GM19452 (cell line): ENCODE data around the gene MTMR6.

ENCODE experiments used
- ATAC-seq: cut with Tn5 transposase; IDR thresholded peaks from one replicate; pipeline ENCODE4 v1.9.1; 2021; ENCODE audit not compliant: unreplicated experiment

The MTMR6 gene

GRCh38 chr13:25281193-25281934, 5.9 kb downstream of the MTMR6 start:
- peak; percentile 57 for ATAC-seq

DNA sequence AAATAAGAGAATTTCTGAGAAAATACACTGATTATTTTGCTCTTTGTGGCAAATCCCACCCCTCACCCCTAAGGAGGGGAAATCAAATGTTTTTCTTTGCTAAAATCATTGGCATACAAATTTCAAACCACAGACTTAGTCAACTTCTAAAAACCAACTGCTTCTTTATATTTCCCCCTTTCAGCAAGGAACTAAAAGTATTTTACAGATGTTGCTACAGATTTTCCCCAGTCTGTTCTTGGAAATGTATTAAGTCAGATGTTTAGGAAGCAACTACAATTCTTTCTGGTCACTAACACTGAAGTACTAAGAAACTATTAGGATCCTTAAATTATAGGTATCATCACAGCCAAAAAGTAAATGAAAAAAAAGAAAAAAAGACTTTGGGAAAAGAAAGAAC, 6.9 kb downstream of the MTMR6 start:
- no peak for ATAC-seq

GRCh38 chr13:25276748-25277147, 10.5 kb downstream of the MTMR6 start:
- no peak for ATAC-seq

- ATAC-seq: no peak
Measured at GRCh38 chr13:25268561-25268960, 18.7 kb downstream of the MTMR6 start.

- ATAC-seq: no peak
Measured at GRCh38 chr13:25267715-25268114, 19.6 kb downstream of the MTMR6 start.

GRCh38 chr13:25266706-25267105, 20.6 kb downstream of the MTMR6 start:
- no peak for ATAC-seq

- ATAC-seq: no peak
Measured at GRCh38 chr13:25262261-25262660, 25.0 kb downstream of the MTMR6 start.

- ATAC-seq: no peak
Measured at GRCh38 chr13:25253702-25254101, 33.6 kb downstream of the MTMR6 start.

DNA sequence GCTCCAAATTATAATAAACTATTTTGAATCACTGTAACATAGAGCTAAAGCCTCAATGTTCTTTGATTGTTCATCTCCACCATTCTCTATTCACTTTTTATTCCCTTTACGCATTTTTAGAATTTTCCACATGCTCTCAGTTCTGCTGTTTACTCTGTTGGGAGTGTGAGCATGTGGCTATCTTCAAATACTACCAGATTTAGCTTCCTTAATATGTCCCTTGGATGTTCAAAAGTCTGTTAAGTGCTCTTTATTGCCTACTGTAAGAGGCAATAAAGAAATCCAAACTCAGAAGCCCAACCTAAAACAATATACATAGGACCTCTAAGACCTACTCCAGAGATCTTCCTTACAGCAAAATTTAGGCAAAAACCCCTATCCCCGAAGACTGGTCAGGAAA, 34.5 kb downstream of the MTMR6 start:
- no peak for ATAC-seq

DNA sequence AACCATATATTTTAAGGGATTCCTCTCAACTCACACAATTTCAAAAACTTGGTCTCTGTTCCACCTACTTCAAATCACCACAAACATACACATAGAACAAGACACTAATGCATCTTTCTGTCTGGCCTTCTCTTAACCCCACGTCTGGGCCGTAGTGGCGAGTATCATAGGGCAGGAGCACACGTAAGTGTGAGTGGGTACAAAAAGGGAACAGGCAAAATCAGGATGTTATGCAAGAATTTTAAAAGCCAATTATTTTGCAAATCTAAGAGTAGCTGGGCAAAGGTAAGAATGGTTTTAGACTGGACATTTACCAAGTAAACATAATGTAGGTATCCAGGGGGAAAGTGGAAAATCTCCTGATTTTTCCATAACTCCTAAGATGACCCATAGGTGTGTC, 35.1 kb downstream of the MTMR6 start:
- ATAC-seq: no peak

- ATAC-seq: no peak
Measured at GRCh38 chr13:25249001-25249543, 38.2 kb downstream of the MTMR6 start.

DNA sequence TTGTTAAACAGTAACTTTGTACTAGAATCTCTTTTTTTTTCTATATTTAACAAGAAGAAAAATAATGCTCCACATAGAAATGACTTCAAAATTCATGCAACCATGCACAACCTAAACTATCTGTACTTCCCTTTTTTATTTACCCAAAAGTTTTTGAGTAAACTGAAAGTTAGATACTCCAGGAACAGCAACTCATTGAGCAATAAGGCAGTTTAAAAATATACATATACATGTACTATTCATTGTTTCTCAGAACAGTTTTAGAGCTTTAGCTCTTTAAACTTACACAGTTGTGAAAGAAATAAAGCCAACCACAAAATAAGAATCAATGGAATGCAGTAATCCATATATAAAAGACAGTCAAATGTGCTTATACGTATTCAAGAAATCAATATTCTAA, 39.2 kb downstream of the MTMR6 start:
- no peak for ATAC-seq

GRCh38 chr13:25247360-25247759, 39.9 kb downstream of the MTMR6 start:
- ATAC-seq: no peak

DNA sequence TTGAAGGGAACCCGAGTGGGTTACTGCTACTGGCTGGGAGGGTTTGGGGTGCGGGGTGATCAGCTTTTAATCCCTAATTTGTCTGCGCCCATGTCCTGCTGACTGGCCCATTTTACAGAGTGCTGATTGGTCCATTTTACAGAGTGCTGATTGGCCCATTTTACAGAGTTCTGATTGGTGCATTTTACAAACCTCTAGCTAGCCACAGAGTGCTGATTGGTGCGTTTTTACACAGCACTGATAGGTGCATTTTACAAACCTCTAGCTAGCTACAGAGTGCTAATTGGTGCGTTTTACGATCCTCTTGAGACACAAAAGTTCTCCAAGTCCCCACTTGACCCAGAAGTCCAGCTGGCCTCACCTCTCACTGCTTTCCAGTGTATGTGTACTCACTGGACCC, 43.2 kb downstream of the MTMR6 start:
- ATAC-seq: no peak

DNA sequence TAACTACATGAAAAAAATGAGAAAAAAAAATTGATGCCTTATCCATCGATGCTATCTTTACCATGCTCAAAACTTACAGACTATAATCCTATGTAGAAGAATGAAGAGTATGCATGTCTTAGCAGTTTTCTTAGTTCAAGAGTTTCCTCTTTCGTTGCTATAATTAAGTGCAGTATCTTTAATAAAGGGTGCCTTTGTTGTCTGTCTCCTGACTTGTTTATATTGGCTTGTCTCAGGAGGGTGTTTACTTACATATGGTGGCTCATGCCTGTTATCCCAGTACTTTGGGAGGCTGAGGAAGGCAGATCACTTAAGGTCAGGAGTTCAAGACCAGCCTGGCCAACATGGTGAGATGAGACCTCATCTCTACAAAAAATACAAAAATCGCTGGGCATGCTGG, 44.3 kb downstream of the MTMR6 start:
- ATAC-seq: no peak

- no peak for ATAC-seq
Measured at GRCh38 chr13:25241007-25241406, 46.3 kb downstream of the MTMR6 start.

- ATAC-seq: no peak
Measured at GRCh38 chr13:25237083-25237482, 50.2 kb downstream of the MTMR6 start.

- ATAC-seq: no peak
Measured at GRCh38 chr13:25233861-25234260, 53.4 kb downstream of the MTMR6 start.

- no peak for ATAC-seq
Measured at GRCh38 chr13:25232937-25233515, 54.3 kb downstream of the MTMR6 start.

GRCh38 chr13:25231517-25231916, 55.8 kb downstream of the MTMR6 start:
- ATAC-seq: no peak

- no peak for ATAC-seq
Measured at GRCh38 chr13:25227690-25228089, 59.6 kb downstream of the MTMR6 start.

DNA sequence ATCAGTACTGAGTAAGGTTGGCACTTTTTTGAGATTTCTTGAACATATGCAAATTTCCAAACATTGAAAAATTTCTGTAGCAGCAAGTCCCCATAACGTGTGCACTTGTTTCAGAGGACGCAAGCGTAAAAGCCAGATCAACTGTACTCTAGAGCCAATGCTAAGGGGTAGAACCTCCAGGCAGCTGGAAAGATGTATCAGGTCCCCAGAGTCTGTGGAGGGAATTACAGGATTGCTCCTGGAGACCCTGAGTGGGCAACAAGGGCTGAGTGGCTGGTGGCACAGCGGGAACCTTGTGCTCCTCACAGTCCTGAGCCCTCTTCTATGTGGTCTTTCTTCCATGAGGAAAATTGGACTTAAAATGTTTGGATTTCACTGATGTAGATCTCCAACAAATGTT, 61.3 kb downstream of the MTMR6 start:
- no peak for ATAC-seq

- no peak for ATAC-seq
Measured at GRCh38 chr13:25224151-25224550, 63.1 kb downstream of the MTMR6 start.
